ENCODE measurements around the gene COL23A1.

The COL23A1 gene

DNA sequence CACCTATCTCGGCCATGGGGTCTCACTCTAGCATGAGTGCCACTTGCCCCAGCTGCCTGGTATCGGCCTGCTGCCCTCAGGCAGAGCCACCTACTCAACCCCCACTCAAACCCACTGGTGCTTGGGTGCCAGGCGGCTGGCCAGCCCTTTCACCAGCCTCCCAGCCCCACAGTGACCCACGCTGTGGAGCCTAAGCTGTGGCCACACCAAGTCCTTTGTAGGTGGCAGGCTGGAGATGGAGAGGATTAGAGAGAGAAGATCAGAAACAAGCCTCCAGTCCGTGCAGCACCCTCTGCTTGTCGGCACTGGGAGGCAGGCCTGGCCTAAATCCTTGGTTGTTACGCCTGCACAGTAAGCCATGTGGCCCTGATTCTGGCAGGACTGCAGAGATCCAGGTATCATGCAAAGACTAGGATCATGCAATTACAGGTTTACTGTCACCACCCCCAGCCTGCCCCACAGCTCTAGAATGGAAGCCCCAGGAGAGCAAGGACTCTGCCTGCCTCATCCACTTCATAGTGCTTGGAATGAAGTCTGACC lies 171.7 kb downstream of the COL23A1 start:
- no peak for DNase-seq

DNA sequence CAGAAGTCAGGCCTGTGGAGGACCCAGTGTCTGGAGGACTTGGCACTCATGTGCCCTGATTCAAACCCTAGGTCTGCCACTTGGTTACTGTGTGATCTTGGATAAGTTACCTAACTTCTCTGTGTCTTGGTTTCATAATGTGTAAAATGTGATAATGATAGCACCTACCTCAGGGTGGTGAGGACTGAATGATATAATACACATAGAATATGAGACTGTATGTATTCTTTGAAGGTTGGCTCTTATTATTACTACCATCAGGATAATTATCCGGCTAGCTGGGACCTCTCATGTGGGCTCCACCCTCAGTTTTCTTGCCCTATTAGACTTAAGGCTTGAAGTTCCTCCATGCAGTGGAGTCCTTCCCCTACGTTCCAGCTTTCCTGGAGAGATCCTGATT lies 172.2 kb downstream of the COL23A1 start:
- DNase-seq, result no peak

DNA sequence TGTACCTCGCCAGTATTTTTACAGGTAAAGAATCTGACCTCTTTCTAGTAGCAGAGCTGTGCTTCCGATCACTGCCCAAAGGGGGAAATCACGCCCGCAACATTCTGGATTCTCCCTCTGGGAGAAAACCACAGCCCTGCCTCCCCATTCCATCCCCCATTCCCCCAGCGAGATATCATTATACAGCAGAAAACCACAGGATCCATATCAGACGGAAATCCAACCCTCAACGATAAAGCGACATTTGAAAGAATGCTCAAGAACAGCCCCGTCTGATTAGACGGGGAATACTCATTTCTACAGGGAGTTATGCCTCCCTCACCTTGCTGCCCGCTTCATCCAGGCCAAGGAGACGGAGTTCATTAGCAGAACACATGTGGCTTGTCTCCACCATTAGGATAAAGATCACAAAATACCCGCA lies 172.8 kb downstream of the COL23A1 start:
- no peak for DNase-seq

DNA sequence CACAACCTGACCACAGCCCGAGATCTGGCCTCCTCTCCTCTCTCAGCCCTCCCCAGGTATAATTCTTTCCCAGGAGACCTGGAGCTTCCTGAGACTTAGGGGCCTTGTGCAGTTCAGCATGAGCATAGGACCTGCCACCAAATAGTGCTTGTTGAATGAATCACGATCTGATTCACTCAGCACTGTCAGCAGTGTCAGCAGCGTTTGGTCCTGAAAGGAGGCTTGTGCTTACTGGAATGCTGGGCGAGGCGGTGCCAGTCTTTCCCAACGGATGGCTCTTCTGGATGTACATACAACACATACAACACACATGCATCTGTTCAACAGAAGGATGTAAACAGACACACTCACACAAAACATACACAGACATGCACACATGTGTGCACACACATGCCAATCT lies 173.3 kb downstream of the COL23A1 start:
- no peak for DNase-seq

DNA sequence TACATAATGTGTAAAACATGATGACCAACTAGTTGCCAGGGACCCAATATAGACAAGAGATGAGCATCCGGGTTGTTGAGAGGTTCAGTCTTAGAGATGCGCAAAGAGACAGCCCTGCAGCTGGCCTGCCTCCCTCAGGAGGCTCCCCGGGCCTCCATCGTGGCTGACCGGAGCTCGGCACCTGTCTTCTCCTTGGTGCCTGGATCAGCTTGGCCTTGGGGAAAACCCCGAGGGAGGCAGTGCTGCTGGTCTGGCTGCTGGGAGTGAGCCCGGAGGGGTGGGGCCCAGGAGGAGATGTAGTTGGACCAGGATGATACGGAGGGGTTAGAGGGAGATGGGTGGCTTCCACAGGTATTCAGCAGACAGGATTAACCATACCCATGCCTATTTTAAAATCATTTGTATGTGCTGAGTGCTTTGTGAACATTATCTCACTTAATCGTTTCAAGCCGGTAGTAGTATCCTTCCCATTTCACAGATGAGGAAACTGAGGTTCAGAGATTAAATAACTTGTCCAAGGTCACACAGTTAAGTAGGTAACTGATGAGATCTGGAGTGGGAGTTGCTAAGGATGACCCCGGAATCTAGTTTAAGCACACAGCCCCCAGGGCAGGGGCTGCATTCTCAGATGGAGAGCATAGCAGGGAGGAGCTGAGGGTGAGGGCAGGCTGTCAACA lies 173.8 kb downstream of the COL23A1 start:
- no peak for DNase-seq

DNA sequence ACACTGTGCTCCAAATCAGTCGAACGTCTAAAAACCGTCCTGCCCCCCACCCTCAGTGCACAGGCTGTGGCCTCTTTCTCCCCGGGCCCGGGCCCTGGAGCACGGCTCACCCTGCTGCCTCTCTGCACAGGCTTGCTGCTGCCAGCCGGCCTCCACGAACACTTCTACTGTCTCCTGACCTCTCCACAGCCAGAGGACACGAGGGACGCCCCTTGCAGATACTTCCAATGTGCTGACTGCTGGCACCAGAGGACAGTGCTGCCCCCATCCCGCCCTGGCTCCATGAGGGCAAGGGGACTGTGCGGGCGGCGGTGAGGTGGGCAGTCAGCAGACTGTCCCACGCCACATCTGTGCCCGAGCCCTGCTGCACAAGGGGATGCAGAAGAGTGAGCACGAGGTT lies 174.8 kb downstream of the COL23A1 start:
- DNase-seq, result no peak

DNA sequence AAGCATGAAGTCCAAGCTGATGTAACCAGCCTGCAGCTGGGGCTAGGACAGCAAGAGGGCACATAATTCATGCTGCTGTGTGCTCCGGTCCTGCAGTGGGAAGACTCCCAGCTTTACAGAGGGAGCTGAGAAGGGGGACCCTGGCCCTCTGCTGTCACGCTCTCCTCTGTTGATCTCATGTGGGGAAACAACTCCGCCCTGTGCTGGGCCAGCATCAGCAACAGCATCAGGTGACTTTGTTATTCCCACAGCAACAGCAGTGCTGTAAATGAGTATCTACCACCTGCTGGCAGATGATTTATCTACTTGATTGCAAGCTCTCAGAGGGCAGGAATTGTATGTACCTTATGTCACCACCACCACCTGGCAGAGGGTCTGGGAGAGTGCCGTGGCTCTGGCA lies 176.2 kb downstream of the COL23A1 start:
- DNase-seq, result no peak

DNA sequence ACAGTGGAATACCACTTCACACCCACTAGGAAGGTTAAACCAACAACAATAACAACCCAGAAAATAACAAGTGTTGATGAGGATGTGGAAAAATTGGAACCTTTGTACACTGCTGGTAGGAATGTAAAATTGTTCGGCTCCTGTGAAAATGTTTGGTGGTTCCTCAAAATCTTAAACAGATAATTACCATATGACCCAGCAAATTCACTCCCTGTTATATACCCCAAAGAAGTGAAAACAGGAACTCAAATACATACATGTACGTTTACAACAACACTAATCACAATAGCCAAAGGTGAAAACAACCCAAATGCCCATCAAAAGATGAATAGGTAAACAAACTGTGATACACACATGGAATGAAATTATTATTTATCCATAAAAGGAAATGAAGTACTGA lies 179.1 kb downstream of the COL23A1 start:
- no peak for DNase-seq

DNA sequence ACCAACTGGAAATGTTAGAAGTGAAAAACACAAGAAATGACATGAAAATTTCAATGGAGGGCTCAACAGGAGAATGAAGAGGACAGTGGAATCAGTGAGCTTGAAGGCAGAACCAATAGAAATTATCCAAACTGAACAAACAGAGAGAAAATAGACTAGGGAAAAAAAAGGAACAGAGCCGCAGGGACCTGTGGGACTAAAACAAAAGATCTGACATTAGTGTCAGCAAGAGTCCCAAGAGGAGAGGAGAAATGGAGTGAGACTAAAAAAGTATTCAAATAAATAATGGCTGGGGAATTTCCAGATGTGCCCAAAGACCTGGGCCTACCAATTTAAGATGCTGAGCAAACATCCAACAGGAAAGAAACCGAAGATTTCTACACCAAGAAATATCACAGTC lies 182.5 kb downstream of the COL23A1 start:
- no peak for DNase-seq

DNA sequence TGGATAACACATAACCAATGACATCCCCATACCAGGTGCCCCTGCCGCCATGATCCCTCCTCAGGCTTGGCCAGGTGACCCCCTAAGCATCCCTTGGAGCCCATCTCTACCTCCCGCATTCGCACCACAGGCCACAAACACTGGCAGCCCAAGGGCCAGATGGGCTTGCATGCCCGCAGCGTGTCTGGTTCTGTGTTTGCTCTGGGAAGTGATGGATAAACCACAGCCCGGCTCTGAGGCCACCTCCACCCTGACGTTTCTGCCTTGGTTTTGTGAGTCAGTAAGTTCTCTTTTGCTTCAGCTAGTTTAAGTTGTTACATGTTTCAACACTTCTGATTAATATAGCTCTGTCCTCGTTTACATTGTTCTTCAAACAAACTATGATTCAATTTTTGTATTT lies 185.2 kb downstream of the COL23A1 start:
- DNase-seq, result no peak

DNA sequence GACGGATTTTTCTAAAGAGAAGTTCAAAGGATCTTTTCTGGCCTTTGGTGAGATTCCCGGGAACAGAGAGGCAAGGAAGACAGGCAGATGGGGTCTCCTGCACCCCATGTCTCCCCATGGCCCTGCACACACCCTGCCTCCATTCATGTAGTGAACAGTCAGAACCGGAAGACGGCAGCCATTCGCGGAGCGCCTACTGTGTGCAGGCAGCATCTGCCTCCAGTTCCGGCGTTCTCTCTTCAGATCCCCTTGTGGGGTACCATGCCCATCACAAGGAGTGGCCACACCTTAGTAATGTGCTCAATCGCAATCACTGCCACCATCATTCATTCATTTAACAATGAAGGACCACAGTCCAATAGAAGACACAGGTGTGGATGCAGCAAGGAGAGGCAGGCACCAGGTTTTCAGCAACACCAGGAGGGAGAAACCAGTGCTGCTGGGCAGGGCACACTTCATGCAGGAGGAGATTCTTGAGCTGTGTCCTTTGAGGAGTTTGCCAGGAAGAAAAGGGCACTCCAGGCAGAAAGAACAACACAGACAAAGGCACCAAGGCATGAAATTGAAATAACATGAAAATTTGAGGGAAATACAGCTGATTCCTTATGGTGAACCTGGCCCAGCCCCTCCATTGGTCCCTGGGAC lies 186.1 kb downstream of the COL23A1 start:
- no peak for DNase-seq

DNA sequence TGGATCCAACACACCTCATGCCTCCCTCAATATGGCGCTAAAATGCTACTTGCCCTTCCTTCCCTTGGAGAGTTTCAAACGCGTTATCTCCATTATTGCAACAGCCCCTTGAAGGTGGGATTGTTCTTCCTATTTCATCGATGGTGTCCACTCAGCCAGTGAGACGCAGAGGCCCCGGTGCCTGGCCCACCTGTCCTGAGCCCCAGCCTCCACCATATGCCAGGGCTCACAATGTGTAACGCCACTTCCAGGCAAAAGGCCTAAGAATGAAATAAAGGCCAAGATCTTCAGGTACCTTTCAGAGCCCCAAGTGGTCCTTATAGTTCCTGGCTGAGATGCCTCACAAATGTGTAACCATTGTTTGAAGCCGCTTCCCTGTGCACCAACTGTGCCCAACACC lies 186.8 kb downstream of the COL23A1 start:
- no peak for DNase-seq

DNA sequence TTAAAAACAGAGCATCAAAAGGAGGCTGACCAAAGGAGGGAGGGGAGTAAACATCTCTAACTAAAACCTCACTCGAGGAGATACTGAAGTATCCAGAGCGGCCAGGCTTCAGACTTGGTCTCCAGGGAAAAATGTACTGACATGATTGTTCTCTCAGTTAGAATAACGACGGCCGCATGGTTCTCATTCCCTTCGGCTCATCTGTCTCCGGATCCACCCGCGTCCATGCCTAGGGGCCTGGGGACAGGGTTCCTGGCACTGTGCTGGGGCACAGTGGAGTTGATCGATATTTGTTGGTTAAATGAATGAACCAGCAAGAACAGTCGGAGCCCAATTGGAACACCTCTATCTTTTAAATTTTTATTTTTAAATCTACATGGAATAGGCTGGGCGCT lies 190.5 kb downstream of the COL23A1 start:
- DNase-seq, result no peak

DNA sequence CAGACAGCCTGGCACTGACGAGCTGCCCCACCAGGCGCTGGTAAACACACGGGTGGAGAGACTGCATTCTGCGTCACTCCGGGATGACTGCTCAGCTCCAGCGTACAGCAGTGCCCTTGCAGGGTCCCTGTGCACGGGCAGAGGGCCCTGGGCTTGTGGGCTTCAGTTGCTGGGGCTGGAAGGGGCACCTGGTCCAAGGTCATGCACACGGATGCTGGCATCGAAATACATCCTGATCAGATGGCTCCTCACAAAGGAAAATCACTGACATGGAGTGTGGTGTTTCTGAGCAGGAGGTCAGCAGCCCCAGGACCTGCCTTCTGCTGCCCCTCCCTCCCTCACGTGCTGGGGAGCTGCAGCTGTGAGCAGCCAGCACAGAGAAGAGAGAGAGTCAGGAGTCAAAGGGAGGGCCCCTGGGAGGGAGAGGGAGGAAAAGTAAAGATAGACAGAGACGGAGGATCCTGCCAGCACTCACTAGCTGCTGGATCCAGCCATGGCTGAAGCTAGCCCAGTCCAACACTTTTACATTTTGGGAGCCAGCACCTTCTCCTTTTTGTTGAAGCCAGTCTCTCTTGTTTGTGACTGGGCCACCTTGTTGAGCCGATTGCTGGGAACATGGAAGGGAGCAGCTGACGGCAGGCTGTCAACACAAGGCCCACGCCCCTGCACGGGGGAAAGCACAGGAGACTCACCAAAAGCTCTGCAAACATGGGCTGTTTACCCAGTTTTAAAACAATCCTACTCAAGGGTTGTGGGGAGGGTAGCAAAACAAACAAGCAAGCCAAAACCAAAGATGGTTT lies 191.1 kb downstream of the COL23A1 start:
- DNase-seq, result no peak

DNA sequence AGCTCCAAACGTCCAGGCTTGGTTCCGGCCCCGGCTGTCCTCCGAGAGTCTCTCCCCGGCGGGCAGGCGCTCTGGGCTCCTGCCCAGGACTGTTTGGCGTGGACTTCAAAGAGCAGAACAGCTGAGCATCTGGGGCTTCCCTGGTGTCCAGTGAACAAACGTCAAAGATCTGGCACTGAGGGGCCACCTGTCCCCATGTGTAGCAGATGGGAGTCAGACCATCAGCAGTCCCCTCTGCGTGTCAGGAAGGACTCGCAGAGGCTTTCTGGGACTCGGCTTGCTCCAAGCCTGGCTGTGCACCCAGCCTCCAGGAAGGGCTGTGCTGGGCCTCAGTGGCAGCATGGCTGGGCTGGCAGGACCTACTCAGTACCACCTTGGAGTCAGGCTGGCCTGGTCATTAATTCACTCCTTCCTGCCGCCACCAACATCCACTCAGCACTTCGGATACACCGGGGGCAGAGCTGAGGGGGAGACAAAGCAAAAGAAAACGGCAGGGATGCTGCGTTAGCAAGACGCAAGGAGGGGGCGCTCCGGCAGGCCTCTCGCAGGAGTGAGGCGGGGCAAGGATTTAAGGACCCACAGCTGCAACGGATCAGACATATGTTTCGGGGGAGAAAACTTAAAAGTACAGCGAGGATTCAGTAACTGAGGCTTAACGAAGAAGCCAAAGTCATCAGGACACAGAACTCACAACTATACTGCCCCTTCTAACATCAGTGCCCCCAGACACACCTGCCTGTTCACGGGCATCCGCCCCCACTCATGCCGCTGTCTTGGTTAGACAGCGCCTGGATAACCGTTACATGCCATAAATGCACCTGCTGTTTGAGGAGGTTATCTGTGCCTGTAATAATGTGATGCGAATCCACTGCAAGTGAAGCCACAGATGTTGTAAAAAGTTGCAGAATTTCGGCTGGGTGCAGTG lies 193.1 kb downstream of the COL23A1 start:
- no peak for DNase-seq

DNA sequence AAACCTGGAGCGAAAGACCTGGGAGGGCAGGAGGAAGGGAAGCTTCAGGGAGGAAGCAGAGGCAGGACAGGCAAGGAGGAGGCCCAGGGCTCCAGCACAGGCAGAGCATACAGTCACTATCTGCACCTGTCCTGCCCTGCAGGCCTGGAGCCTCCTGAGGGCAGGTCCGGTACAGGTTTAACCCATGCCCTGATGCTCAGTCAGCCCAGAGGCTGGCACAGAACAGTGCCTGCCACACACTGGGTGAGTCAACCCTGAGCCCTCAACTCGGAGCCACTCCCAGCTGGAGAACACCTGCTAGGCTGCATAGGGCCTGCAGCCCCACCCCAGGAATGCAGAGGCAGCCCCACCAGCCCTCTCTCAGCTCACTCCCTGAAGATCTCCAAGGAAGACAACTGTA lies 196.1 kb downstream of the COL23A1 start:
- DNase-seq, result no peak

DNA sequence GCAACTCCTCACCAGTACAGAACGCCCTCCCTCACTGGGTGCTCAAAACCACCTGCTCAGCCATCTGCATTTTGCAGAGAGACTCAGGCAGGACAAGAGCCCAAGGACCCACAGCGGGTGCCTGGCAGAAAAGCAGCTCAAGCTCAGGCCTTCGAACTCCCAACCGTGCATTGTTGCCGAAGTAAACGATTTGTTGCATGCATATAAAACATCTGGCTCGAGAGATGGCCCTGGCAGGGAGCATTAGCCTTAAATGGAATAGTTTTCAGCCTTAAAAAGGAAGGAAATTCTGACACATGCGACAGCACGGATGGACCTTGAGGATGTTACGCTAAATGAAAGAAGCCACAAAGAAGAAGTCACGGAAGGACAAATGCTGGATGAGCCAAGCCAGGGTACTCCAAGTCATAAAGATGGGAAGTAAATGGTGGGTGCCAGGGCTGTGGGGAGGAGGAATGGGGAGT lies 197.2 kb downstream of the COL23A1 start:
- DNase-seq, result no peak

DNA sequence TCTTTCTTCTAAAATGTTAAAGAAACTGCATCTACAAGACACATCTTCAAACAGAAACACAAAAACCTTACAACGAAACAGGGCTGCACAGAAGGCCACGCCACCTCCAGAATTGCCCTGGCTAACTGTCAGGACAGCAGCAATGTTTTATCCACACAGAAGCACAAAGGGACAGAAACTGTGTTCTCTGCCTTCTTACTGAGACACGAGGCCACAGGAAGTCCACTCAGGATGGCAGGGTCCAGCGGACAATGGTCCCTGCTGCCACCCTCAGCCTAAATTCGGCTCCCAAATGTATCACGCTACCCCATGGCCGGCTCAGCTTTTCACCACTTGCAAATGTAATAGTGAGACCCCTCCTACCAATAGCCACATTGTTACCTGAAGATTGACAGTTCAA lies 197.8 kb downstream of the COL23A1 start:
- no peak for DNase-seq

DNA sequence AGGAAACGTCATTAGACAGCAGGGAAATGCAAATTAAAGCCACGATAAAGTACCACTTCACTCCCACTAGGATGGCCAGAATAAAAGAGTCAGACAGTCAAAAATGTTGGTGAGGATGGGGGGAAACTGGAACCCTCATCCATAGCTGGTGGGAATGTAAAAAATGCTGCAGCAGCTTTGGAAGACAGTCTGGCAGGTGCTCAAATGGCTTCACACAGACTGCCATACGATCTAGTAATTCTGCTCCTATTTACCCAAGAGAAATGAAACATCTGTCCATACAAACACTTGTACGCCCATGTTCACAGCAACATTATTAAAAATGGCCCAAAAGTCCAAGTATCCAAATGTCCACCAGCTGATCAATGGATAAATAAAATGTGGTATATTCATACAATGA lies 198.7 kb downstream of the COL23A1 start:
- no peak for DNase-seq

DNA sequence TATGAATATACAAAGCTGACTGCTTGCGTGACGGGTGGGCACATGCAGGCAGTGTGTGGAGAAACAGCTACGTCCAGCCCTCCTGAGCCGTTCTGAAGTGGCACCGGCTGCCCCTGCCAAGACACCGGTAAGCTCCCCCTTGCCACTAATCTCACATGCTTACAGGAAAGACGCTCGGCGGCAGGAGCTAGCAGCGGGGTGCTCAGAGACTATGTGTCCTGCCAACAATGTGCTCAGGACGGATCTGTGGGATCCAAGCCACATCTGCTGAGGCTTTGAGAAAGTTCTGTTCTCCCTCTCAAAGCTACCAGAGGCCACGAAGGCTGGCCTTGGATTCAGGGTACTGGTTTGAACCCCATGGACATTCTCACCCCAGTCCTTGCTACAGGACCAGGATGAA lies 200.4 kb downstream of the COL23A1 start:
- DNase-seq, result no peak

DNA sequence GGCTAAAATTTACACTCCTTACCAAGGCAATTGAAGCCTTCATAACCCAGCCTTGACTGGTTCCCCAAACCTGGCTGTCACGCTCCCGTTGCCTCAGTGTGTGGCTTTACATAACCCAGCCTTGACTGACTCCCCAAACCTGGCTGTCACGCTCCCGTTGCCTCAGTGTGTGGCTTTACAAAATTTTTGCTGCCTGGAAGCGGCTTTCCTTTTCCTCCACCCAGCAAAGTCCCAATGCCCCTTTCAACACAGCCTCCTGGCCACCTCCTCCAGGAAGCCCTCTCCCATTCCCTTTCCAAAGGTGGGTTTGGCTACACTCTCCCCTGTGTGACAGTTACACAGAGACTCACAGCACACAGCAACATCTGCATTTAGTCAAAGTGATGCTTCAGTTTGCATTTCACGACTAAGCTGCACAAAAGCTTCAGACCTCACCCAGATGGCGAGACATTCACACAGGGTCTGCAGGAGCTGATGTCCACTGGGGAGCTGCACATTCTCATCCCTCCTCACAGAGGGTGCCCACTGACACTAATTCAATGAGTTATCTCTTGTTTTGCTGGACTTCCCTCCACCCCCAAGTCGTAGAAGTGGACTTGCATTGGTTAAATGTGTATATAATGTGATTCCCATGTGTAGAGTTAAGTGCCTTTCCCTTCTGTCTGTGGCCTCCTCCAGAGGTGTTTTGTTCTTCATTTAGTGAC lies 201.0 kb downstream of the COL23A1 start:
- DNase-seq, result no peak
